K562 (cell line): Measurements from ENCODE around the gene NDUFS5. TPM values are rescaled to one million over a fixed set of nuclear protein-coding genes. Genes with fewer than 3 reads are reported as not detected.
A peak's percentile ranks its signal among the peaks of the same experiment; 100 is the strongest.

ENCODE experiments used
- ATAC-seq: fragments of 200-7000 bp; cut with Tn5 transposase; 3 replicates; pipeline ENCODE4 v1.9.1; 2020; ENCODE audit warnings: moderate library complexity
- BruUV-seq: library from RNA; stranded (reverse); fragments of 400-500 nt; replicated peaks from 2 replicates; lab custom pipeline; 2021; lab: Mats Ljungman, UMichigan
- CTCF ChIA-PET: fragments of 300-600 bp; formaldehyde crosslinking; extraction: SDS; loops from one replicate; lab custom pipeline; 2021; ENCODE audit warnings: low intra/inter-chr PET ratio; lab: Yijun Ruan, JAX
- POLR2A ChIA-PET: fragments of 300-600, 350-650 bp; sonication (Branson Sonifier 250); formaldehyde crosslinking; extraction: SDS; loops from one replicate; lab custom pipeline; 2021; ENCODE audit warnings: antibody characterized with exemption, inconsistent platforms; lab: Yijun Ruan, JAX
- DNase-seq, 4 experiments: peaks; one replicate each; pipeline versions ENCODE4 v3.0.0 to v3.0.0-alpha.2; 2011 to 2018; ENCODE audit warnings: low spot score in 3 of 4, mixed read lengths in 3 of 4; ENCODE audit errors: extremely low read depth in 1 of 4
- FAIRE-seq: peaks from 2 replicates; lab custom pipeline; 2011; peaks lifted over from hg19 to GRCh38; lab: Jason Lieb, UNC
- H2AFZ ChIP-seq: 2 replicates; pipeline ENCODE4 v1.6.0; 2011; ENCODE audit warnings: low read depth, low read length, control low read depth, inconsistent platforms
- H3K27ac ChIP-seq: fragments of 200-600 bp; 3 replicates; pipeline ENCODE4 v1.8.0; 2011; ENCODE audit warnings: low read depth, mild to moderate bottlenecking, control low read depth, inconsistent platforms, low read length, moderate library complexity, mixed read lengths; ENCODE audit errors: extremely low read depth
- H3K27me3 ChIP-seq, 2 experiments: fragments of 300-600 bp in 1 of 2; 2 replicates in 1 of 2; 3 replicates in 1 of 2; pipeline versions ENCODE4 v1.6.0 to v1.8.0; 2011; ENCODE audit warnings: inconsistent platforms in 2 of 2, low read length in 2 of 2, mild to moderate bottlenecking in 1 of 2, mixed read lengths in 1 of 2, moderate library complexity in 1 of 2; ENCODE audit not compliant: control insufficient read depth in 2 of 2, insufficient read depth in 2 of 2
- H3K36me3 ChIP-seq: fragments of 300-600 bp; 3 replicates; pipeline ENCODE4 v1.8.0; 2011; ENCODE audit warnings: mild to moderate bottlenecking, low read length, inconsistent platforms; ENCODE audit not compliant: control insufficient read depth, insufficient read depth
- H3K4me1 ChIP-seq, 2 experiments: fragments of 200-600 bp in 1 of 2; replicated peaks in 1 of 2; 2 replicates in 1 of 2; 3 replicates in 1 of 2; pipeline versions ENCODE4 v1.5.1 to v1.8.0; 2011; ENCODE audit warnings: inconsistent platforms in 2 of 2, low read length in 2 of 2, mild to moderate bottlenecking in 1 of 2, mixed read lengths in 1 of 2, moderate library complexity in 1 of 2; ENCODE audit not compliant: control insufficient read depth in 2 of 2, insufficient read depth in 2 of 2
- H3K4me2 ChIP-seq: 2 replicates; pipeline ENCODE4 v1.6.1; 2011; ENCODE audit warnings: low read length, control low read depth, inconsistent platforms, mixed read lengths; ENCODE audit not compliant: insufficient read depth
- H3K4me3 ChIP-seq: fragments of 200-600 bp; sonication (generic), shearing (Covaris generic); 2 replicates; pipeline ENCODE4 v1.5.1; 2016; ENCODE audit warnings: control low read depth, inconsistent platforms
- H3K79me2 ChIP-seq: fragments of 200-600 bp; 3 replicates; pipeline ENCODE4 v1.8.0; 2011; ENCODE audit warnings: low read length, inconsistent platforms; ENCODE audit not compliant: control insufficient read depth, insufficient read depth
- H3K9ac ChIP-seq, 2 experiments: 2 replicates each; pipeline versions ENCODE4 v1.6.0 to v1.6.1; 2011; ENCODE audit warnings: low read depth in 2 of 2, low read length in 2 of 2, control low read depth in 1 of 2, inconsistent platforms in 1 of 2, mild to moderate bottlenecking in 1 of 2, mixed read lengths in 1 of 2; ENCODE audit not compliant: insufficient read depth in 1 of 2
- H3K9me1 ChIP-seq: one replicate; pipeline ENCODE4 v1.6.0; 2011; ENCODE audit warnings: inconsistent platforms, mild to moderate bottlenecking, low read length, moderate library complexity; ENCODE audit not compliant: control insufficient read depth, insufficient read depth
- H3K9me3 ChIP-seq: replicated peaks from 2 replicates; pipeline ENCODE4 v1.5.1; 2011; ENCODE audit warnings: low read depth, low read length, inconsistent platforms; ENCODE audit not compliant: control insufficient read depth, insufficient read depth
- H4K20me1 ChIP-seq: replicated peaks from 2 replicates; pipeline ENCODE4 v1.6.1; 2011; ENCODE audit warnings: low read length, inconsistent platforms, mixed read lengths; ENCODE audit not compliant: control insufficient read depth, insufficient read depth
- DDX20 ChIP-seq: fragments of 450-650 bp; IDR thresholded peaks from 2 replicates; pipeline ENCODE4 v1.6.1; 2016; ENCODE audit warnings: missing genetic modification characterization, low read depth, mild to moderate bottlenecking, missing compliant biosample characterization, moderate library complexity
- E4F1 ChIP-seq: fragments of 250-450 bp; sonication (Bioruptor Pico); IDR thresholded peaks from 2 replicates; pipeline ENCODE4 v1.5.0; 2021; ENCODE audit warnings: mild to moderate bottlenecking, borderline replicate concordance
- EHMT2 ChIP-seq: fragments of 450-650 bp; IDR thresholded peaks from 2 replicates; pipeline ENCODE4 v1.6.1; 2018; ENCODE audit warnings: antibody characterized with exemption
- ELF4 ChIP-seq: fragments of 450-650 bp; formaldehyde crosslinking; IDR thresholded peaks from 2 replicates; pipeline ENCODE4 v1.4.0; 2022; ENCODE audit warnings: missing genetic modification characterization
- ESRRB ChIP-seq: fragments of 250-450 bp; sonication (Bioruptor Pico); IDR thresholded peaks from 2 replicates; pipeline ENCODE4 v1.5.0; 2020; ENCODE audit warnings: mild to moderate bottlenecking, moderate library complexity, borderline replicate concordance
- FOXJ2 ChIP-seq: fragments of 200-800 bp; sonication (Bioruptor generic); IDR thresholded peaks from 2 replicates; pipeline ENCODE4 v1.6.1; 2016; ENCODE audit warnings: missing genetic modification characterization, missing compliant biosample characterization
- GATA2 ChIP-seq: sonication (generic); formaldehyde crosslinking; IDR thresholded peaks from 2 replicates; pipeline ENCODE4 v1.4.0; 2020; ENCODE audit warnings: mild to moderate bottlenecking, missing genetic modification reagents
- GATAD2A ChIP-seq: fragments of 450-650 bp; IDR thresholded peaks from 2 replicates; pipeline ENCODE4 v1.6.1; 2017
- MAFK ChIP-seq: IDR thresholded peaks from 2 replicates; pipeline ENCODE4 v1.6.1; 2011; ENCODE audit warnings: low read length, improper control_type of control experiment
- MYNN ChIP-seq, 2 experiments: sonication (generic); formaldehyde crosslinking in 1 of 2; IDR thresholded peaks; 2 replicates each; pipeline versions ENCODE4 v1.5.0 to v1.6.1; 2016 to 2020; ENCODE audit warnings: antibody characterized with exemption in 1 of 2, missing genetic modification reagents in 1 of 2
- NCOA2 ChIP-seq, 2 experiments: fragments of 450-650 bp; IDR thresholded peaks; 2 replicates each; pipeline ENCODE4 v1.6.1; 2018; ENCODE audit warnings: mild to moderate bottlenecking in 2 of 2, moderate library complexity in 1 of 2; ENCODE audit not compliant: partially characterized antibody in 2 of 2
- OTX1 ChIP-seq: fragments of 450-650 bp; formaldehyde crosslinking; IDR thresholded peaks from 2 replicates; pipeline ENCODE4 v1.4.0; 2022; ENCODE audit warnings: mild to moderate bottlenecking
- PTBP1 ChIP-seq: fragments of 200-400 bp; formaldehyde crosslinking; IDR thresholded peaks from 2 replicates; pipeline ENCODE4 v1.6.1; 2017; ENCODE audit warnings: low read depth, low read length
- RBM39 ChIP-seq: fragments of 200-400 bp; formaldehyde crosslinking; optimal IDR thresholded peaks from 2 replicates; pipeline ENCODE3; 2018; ENCODE audit warnings: low read depth, low read length
- SNAPC5 ChIP-seq: fragments of 250-450 bp; sonication (Bioruptor Pico); IDR thresholded peaks from 2 replicates; pipeline ENCODE4 v1.8.0; 2021; ENCODE audit warnings: moderate library complexity, mild to moderate bottlenecking, inconsistent platforms
- SUPT5H ChIP-seq: fragments of 450-650 bp; IDR thresholded peaks from 2 replicates; pipeline ENCODE4 v1.6.1; 2016
- TCF7L2 ChIP-seq: fragments of 150-350 bp; IDR thresholded peaks from 2 replicates; pipeline ENCODE4 v1.6.1; 2016; ENCODE audit warnings: low read depth, mild to moderate bottlenecking, low read length, moderate library complexity
- TRIM24 ChIP-seq, 2 experiments: fragments of 450-650 bp; IDR thresholded peaks; 2 replicates each; pipeline ENCODE4 v1.6.1; 2016
- WGBS: fragments of 100-300 bp; shearing (Covaris generic); methylation state at CpG from one replicate; pipeline ENCODE4 v1.1.6; 2016; ENCODE audit warnings: low coverage, mixed read lengths; ENCODE audit not compliant: insufficient coverage; ENCODE audit errors: missing lambda C conversion rate; 5-methylcytosine and 5-hydroxymethylcytosine counted together
- in situ Hi-C: fragments of 300-500 bp; cut with MboI; formaldehyde crosslinking; loops from 4 replicates; pipeline ENCODE4 v1.15.0; 2018; ENCODE audit warnings: inconsistent platforms, mixed read lengths
- intact Hi-C: fragments of 100-400 bp; cut with micrococcal nuclease; formaldehyde crosslinking; loops from 2 replicates; pipeline ENCODE4 v1.14.2; 2022
- polyA plus RNA-seq, 8 experiments: library from polyadenylated mRNA; depleted of rRNA in 4 of 8; stranded (reverse) in 5 of 8; unstranded in 3 of 8; fragments of >200 nt; fragmentation: Nextera tagmentation in 2 of 8; fragmentation: Illumina TruSeq in 1 of 8; extraction: Ambion mirVana in 2 of 8; extraction: Trizol in 1 of 8; gene quantifications; 2 replicates each; pipeline versions ENCODE4 v1.2.1 to v1.2.3, GENCODE V29; 2011 to 2014; ENCODE audit warnings: inconsistent platforms in 1 of 8, missing spikeins in 1 of 8
- total RNA-seq, 7 experiments: library from RNA; depleted of rRNA in 6 of 7; stranded (reverse); fragments of >200 nt in 6 of 7; fragmentation: Illumina TruSeq in 2 of 7; extraction: Trizol in 2 of 7; gene quantifications; 2 replicates each; pipeline versions ENCODE4 v1.2.1 to v1.2.3, GENCODE V29; 2011 to 2021; ENCODE audit warnings: low replicate concordance in 1 of 7

The NDUFS5 gene
- total and polyA plus RNA-seq, 9 of the 15 experiments (the other 6 are each of a cell fraction or from before 2014, with no cell fraction given) = 499 to 2,737 (median 1,281) TPM

- TF ChIP-seq NCOA2 (IDR thresholded peaks at IDR 0.05; ENCODE audit: partially characterized antibody in 2 of 2) = no peak
- TF ChIP-seq SUPT5H = no peak
- no peak for TF ChIP-seq OTX1 (CRISPR knock-in tag)
- TF ChIP-seq TCF7L2 = no peak
- no peak for TF ChIP-seq GATAD2A
- TF ChIP-seq MYNN (IDR thresholded peaks at IDR 0.05) = no peak
- no peak for TF ChIP-seq MYNN (CRISPR knock-in tag; IDR thresholded peaks at IDR 0.05)
Measured at GRCh38 chr1:39046613-39047210, 20.6 kb downstream of the NDUFS5 start (continued).

GRCh38 chr1:39047374-39048229 is 21.5 kb downstream of the NDUFS5 start:
- CTCF ChIA-PET = no interaction called here
- peak; percentile 63 to 72 (median 66) for DNase-seq
- 23% methylated on average over 12 of the region's 12 CpGs for WGBS
- TF ChIP-seq GATA2 = no peak
- TF ChIP-seq TRIM24 (IDR thresholded peaks at IDR 0.05) = peak in 1 of 2 experiments; percentile 43; a peak in 1 of 4 replicates
- TF ChIP-seq PTBP1 = no peak
- no peak for TF ChIP-seq DDX20 (tag)
- TF ChIP-seq FOXJ2 (tag) = no peak
- TF ChIP-seq EHMT2 = no peak
- TF ChIP-seq E4F1 = no peak
- TF ChIP-seq SNAPC5 (CRISPR knock-in tag) = no peak
- no peak for TF ChIP-seq ESRRB (CRISPR knock-in tag)
- peak; percentile 36 for TF ChIP-seq RBM39
- no peak for TF ChIP-seq ELF4
- peak; percentile 23; the same call in 1 of the 2 replicates for TF ChIP-seq MAFK

More at GRCh38 chr1:39047374-39048229, 21.5 kb downstream of the NDUFS5 start:
- Histone ChIP-seq H3K4me2 (peak overlapping the region; percentile 23), H3K79me2 (no peaks in the 10 kb centered on the region), H3K4me3 (no peak overlapping the region), H3K9ac (peak overlapping the region in 1 of 2 experiments; percentile 39; a peak in 1 of 4 replicates), H3K4me1 (peaks cover 29 to 30% of the 10 kb centered on the region in 2 experiments), H3K9me3 (no peaks in the 10 kb centered on the region), H2AFZ (peak overlapping the region; percentile 73), H3K9me1 (peaks cover 3% of the 10 kb centered on the region), H3K36me3 (no peaks in the 10 kb centered on the region; the same call in 2 of the 3 replicates), H3K27me3 (no peaks in the 10 kb centered on the region), H4K20me1 (no peaks in the 10 kb centered on the region), H3K27ac (peak overlapping the region; percentile 49)
- intact Hi-C loops (no loop called here), in situ Hi-C loops (no loop called here)
- peak; percentile 65 for ATAC-seq
- no TSS peak for BruUV-seq
- peak; percentile 62 for FAIRE-seq
- POLR2A ChIA-PET = interaction anchor here (0.7 to 1.2 kb wide), 8 partner anchors 11 to 626 kb away, joined by 3 to 5 read pairs (median 4); partner anchors contain the start of gene NDUFS5
